Left ventricle myocardium inferior (tissue), 1 donor: ENCODE data around the gene GLUD1. TPM values are rescaled to one million over a fixed set of nuclear protein-coding genes. Genes with fewer than 3 reads are reported as not detected.
"Not testable (repeated sequence)": the region's sequence is repeated elsewhere in the genome, so short reads cannot be mapped to it uniquely, and the experiment has no call there.

Experiments
- DNase-seq: peaks from one replicate; pipeline ENCODE4 v3.0.0-alpha.2; 2020
- H3K27ac ChIP-seq: fragments of 200-600 bp; replicated peaks from 2 replicates; pipeline ENCODE4 v1.8.0; 2021
- H3K27me3 ChIP-seq: fragments of 200-600 bp; 2 replicates; pipeline ENCODE4 v1.8.0; 2021; ENCODE audit warnings: low read depth
- H3K36me3 ChIP-seq: fragments of 200-600 bp; 2 replicates; pipeline ENCODE4 v1.8.0; 2021
- H3K4me1 ChIP-seq: fragments of 200-600 bp; 2 replicates; pipeline ENCODE4 v1.8.0; 2021
- H3K4me3 ChIP-seq: fragments of 200-600 bp; 2 replicates; pipeline ENCODE4 v1.8.0; 2021; ENCODE audit warnings: mild to moderate bottlenecking, moderate library complexity
- H3K9me3 ChIP-seq: fragments of 200-600 bp; replicated peaks from 2 replicates; pipeline ENCODE4 v1.8.0; 2021
- CTCF ChIP-seq: fragments of 200-600 bp; IDR thresholded peaks from 2 replicates; pipeline ENCODE4 v1.8.0; 2021; ENCODE audit warnings: antibody characterized with exemption, mild to moderate bottlenecking, borderline replicate concordance
- intact Hi-C: fragments of 100-400 bp; cut with micrococcal nuclease; formaldehyde crosslinking; loops from one replicate; pipeline ENCODE4 v1.11.0; 2022
- total RNA-seq: library from RNA; stranded (reverse); fragmentation: NEBNext Ultra II Directional; extraction: Animal tissue kit (Norgen Biotek cat#: 25700); gene quantifications from one replicate; pipeline ENCODE4 v1.2.1, GENCODE V29; 2021
- donor health status: DM: no; HTN: yes; CAD: no; lungs with severe emphysema.

GLUD1 gene
- total RNA-seq, 1 donor from 2014 or later, result 96.4 TPM

GRCh38 chr10:87054373-87055295 is 40.0 kb downstream of the GLUD1 start:
- H3K9me3 ChIP-seq, result no peaks in the 10 kb centered on the region
- H3K4me1 ChIP-seq, result peaks cover 32% of the 10 kb centered on the region
- intact Hi-C loops, result no loop called here
- DNase-seq, result no peak
- no peak overlapping the region for H3K4me3 ChIP-seq
- peaks cover 67% of the 10 kb centered on the region for H3K36me3 ChIP-seq
- no peaks in the 10 kb centered on the region for H3K27me3 ChIP-seq
- H3K27ac ChIP-seq, result peak overlapping the region; percentile 63
- no peak for TF ChIP-seq CTCF

GRCh38 chr10:87053577-87054181 is 41.0 kb downstream of the GLUD1 start:
- no peak for DNase-seq
- Histone ChIP-seq H3K36me3 (peaks cover 65% of the 10 kb centered on the region), H3K27ac (peak overlapping the region; percentile 63), H3K9me3 (no peaks in the 10 kb centered on the region), H3K27me3 (no peaks in the 10 kb centered on the region), H3K4me3 (no peak overlapping the region), H3K4me1 (peaks cover 32% of the 10 kb centered on the region)
- TF ChIP-seq CTCF, result no peak
- intact Hi-C loops, result no loop called here

GRCh38 chr10:87053111-87053510 is 41.5 kb downstream of the GLUD1 start:
- no peak overlapping the region for H3K4me3 ChIP-seq
- H3K36me3 ChIP-seq, result peaks cover 65% of the 10 kb centered on the region
- H3K27me3 ChIP-seq, result no peaks in the 10 kb centered on the region
- DNase-seq, result peak; percentile 37
- intact Hi-C loops, result no loop called here
- TF ChIP-seq CTCF, result no peak
- H3K27ac ChIP-seq, result peak overlapping the region; percentile 63
- H3K4me1 ChIP-seq, result peaks cover 32% of the 10 kb centered on the region
- no peaks in the 10 kb centered on the region for H3K9me3 ChIP-seq

GRCh38 chr10:87045434-87045938 is 49.2 kb downstream of the GLUD1 start:
- Histone ChIP-seq H3K36me3 (peaks cover 59% of the 10 kb centered on the region), H3K9me3 (no peaks in the 10 kb centered on the region), H3K4me3 (no peak overlapping the region), H3K27ac (no peak overlapping the region), H3K4me1 (no peaks in the 10 kb centered on the region), H3K27me3 (no peaks in the 10 kb centered on the region)
- no peak for TF ChIP-seq CTCF
- no peak for DNase-seq
- intact Hi-C loops, result no loop called here

GRCh38 chr10:87043579-87043978 is 51.1 kb downstream of the GLUD1 start:
- DNase-seq, H3K9me3 ChIP-seq, intact Hi-C loops: not testable (repeated sequence)

More at GRCh38 chr10:87043579-87043978, 51.1 kb downstream of the GLUD1 start:
- H3K4me3 ChIP-seq, H3K4me1 ChIP-seq, H3K27me3 ChIP-seq, H3K27ac ChIP-seq: not testable (repeated sequence)
- H3K36me3 ChIP-seq, result peaks cover 44% of the 10 kb centered on the region
